ENCODE measurements around the gene FLNB. TPM values are rescaled to one million over a fixed set of nuclear protein-coding genes. Genes with fewer than 3 reads are reported as not detected.

Gene FLNB
- total and polyA plus RNA-seq, 2 experiments from 2014 or later: 60.6 to 186 TPM

DNA sequence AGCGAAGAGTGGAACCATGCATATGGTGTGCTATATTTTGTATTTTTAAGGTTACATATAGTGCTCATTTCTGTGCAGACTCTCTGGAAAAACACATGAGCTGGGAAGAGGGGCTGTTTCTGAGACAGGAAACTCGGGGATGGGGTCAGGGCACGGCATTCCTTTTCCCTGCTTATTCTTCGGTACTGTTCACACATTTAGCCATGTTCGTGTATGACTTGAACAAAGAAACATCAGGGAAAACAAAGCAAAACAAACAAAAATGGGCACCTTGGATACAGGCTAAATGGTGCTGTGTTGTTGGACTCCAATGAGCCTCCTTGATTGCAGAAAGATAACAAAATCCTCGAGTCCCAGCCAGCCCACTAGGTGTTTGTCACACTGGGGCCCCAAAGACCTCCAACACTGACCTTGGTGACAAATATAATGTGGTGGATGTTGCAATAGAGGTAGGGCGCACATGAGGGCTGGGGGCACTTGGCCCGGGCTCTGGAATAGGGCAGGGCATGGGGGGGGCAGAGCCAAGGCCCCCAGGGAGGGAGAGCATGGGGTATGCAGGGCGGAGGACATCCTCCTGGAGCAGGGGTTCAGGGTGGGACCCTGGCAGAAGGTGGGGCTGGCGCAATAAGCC is 183.3 kb downstream of the FLNB start:
- Histone ChIP-seq H2AFZ (no peak overlapping the region), H3K79me2 (ENCODE audit: insufficient read depth) (no peaks in the 10 kb centered on the region), H3K4me2 (ENCODE audit: unreplicated experiment) (no peak overlapping the region), H3K4me1 (ENCODE audit: insufficient read depth) (no peaks in the 10 kb centered on the region), H3K4me3 (no peak overlapping the region), H3K9me2 (ENCODE audit: insufficient read depth) (no peaks in the 10 kb centered on the region), H3K27me3 (replicated peaks; ENCODE audit: insufficient read depth) (no peaks in the 10 kb centered on the region), H3F3A (ENCODE audit: insufficient read depth) (no peaks in the 10 kb centered on the region), H3K27ac (no peak overlapping the region), H3K9me3 (ENCODE audit: low read depth) (no peaks in the 10 kb centered on the region), H3K36me3 (ENCODE audit: low read depth) (no peaks in the 10 kb centered on the region), H4K20me1 (ENCODE audit: insufficient read depth) (no peaks in the 10 kb centered on the region), H3K9ac (no peak overlapping the region)
- DNase-seq: no peak
- 67 to 71% methylated on average over 10 of the region's 10 CpGs for WGBS, 2 experiments (ENCODE audit: low coverage in 1 of 2, low lambda C conversion rate in 2 of 2, missing lambda C conversion rate in 2 of 2)
- TF ChIP-seq EZH2phosphoT487 (IDR thresholded peaks at IDR 0.05; ENCODE audit: insufficient read depth, low read depth) (no peak), EZH2 (IDR thresholded peaks at IDR 0.05; ENCODE audit: insufficient read depth, poor library complexity, severe bottlenecking) (no peak)
- in situ Hi-C loops (cut with MboI): no loop called here

DNA sequence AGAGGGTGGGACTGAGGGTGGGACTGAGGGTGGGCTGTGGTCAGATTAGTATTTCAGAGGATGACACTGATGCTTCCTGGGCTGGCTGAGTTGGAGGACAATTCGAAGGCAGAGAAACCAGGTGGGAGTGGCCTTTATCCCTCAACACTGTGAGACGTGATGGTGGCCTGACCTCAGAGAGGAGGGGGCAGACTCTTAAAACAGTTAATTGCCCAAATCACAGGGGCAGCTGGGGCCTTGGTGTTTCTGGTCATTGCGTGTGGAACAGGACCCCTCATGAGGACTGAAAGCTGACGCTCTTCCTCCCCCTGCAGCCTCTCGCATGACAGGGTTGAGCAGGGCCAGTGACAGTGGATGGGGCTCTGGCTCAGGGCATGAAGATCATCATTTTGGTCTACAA is 183.8 kb downstream of the FLNB start:
- Histone ChIP-seq H3K27ac (no peak overlapping the region), H3K27me3 (replicated peaks; ENCODE audit: insufficient read depth) (no peaks in the 10 kb centered on the region), H3K9me2 (ENCODE audit: insufficient read depth) (no peaks in the 10 kb centered on the region), H3F3A (ENCODE audit: insufficient read depth) (no peaks in the 10 kb centered on the region), H3K4me3 (no peak overlapping the region), H3K9me3 (ENCODE audit: low read depth) (no peaks in the 10 kb centered on the region), H3K4me2 (ENCODE audit: unreplicated experiment) (no peak overlapping the region), H3K79me2 (ENCODE audit: insufficient read depth) (no peaks in the 10 kb centered on the region), H3K9ac (no peak overlapping the region), H2AFZ (no peak overlapping the region), H4K20me1 (ENCODE audit: insufficient read depth) (no peaks in the 10 kb centered on the region), H3K36me3 (ENCODE audit: low read depth) (no peaks in the 10 kb centered on the region), H3K4me1 (ENCODE audit: insufficient read depth) (no peaks in the 10 kb centered on the region)
- 84 to 88% methylated on average over 5 of the region's 5 CpGs for WGBS, 2 experiments (ENCODE audit: low coverage in 1 of 2, low lambda C conversion rate in 2 of 2, missing lambda C conversion rate in 2 of 2)
- TF ChIP-seq EZH2 (IDR thresholded peaks at IDR 0.05; ENCODE audit: insufficient read depth, poor library complexity, severe bottlenecking): no peak
- no peak for TF ChIP-seq EZH2phosphoT487 (IDR thresholded peaks at IDR 0.05; ENCODE audit: insufficient read depth, low read depth)
- DNase-seq: no peak
- in situ Hi-C loops (cut with MboI): no loop called here

DNA sequence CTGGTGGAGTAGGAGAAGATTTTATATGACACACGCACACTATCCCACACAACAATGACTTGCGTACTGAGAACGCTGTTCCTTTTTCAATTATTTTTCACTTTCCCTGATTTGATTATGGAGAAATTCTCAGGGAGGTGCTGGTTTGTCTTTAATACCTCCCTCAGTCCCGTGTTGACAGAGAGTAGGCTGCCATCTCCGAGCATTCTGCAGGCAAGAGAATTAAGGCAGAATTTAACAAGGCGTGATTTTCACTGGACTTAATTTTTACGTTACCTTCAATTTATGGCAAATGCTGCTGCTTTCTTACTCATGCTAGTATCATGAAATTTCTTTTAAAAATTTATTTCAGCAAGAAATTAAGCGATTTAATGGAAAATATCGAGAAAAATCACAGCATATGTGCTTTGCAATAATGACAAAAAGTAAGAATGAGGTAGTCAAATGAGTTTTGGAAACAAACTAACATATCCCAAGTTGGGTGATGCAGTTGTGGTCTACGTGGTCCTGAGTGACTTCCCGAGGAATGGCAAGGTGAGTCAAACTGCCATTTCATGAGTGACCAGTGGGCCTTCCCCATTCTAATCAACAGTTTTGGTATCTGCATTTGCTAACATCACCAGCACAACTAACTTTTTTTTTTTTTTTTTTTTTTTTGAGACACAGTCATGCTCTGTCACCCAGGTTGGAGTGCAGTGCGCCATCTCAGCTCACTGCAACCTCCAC is 185.6 kb downstream of the FLNB start:
- in situ Hi-C loops (cut with MboI): no loop called here
- no peak overlapping the region for H3K27ac ChIP-seq
- no peak overlapping the region for H3K4me3 ChIP-seq
- no peak overlapping the region for H3K9ac ChIP-seq
- no peaks in the 10 kb centered on the region for H3K9me2 ChIP-seq (ENCODE audit: insufficient read depth)
- no peaks in the 10 kb centered on the region for H3F3A ChIP-seq (ENCODE audit: insufficient read depth)
- no peaks in the 10 kb centered on the region for H3K79me2 ChIP-seq (ENCODE audit: insufficient read depth)
- no peaks in the 10 kb centered on the region for H3K4me1 ChIP-seq (ENCODE audit: insufficient read depth)
- no peaks in the 10 kb centered on the region for H4K20me1 ChIP-seq (ENCODE audit: insufficient read depth)
- no peak overlapping the region for H2AFZ ChIP-seq
- no peaks in the 10 kb centered on the region for H3K27me3 ChIP-seq (replicated peaks; ENCODE audit: insufficient read depth)
- H3K36me3 ChIP-seq (ENCODE audit: low read depth): no peaks in the 10 kb centered on the region
- H3K9me3 ChIP-seq (ENCODE audit: low read depth): no peaks in the 10 kb centered on the region
- H3K4me2 ChIP-seq (ENCODE audit: unreplicated experiment): no peak overlapping the region
- no peak for DNase-seq
- 86 to 88% methylated on average over 12 of the region's 12 CpGs for WGBS, 2 experiments (ENCODE audit: low coverage in 1 of 2, low lambda C conversion rate in 2 of 2, missing lambda C conversion rate in 2 of 2)
- TF ChIP-seq EZH2phosphoT487 (IDR thresholded peaks at IDR 0.05; ENCODE audit: insufficient read depth, low read depth) (no peak), EZH2 (IDR thresholded peaks at IDR 0.05; ENCODE audit: insufficient read depth, poor library complexity, severe bottlenecking) (no peak)

DNA sequence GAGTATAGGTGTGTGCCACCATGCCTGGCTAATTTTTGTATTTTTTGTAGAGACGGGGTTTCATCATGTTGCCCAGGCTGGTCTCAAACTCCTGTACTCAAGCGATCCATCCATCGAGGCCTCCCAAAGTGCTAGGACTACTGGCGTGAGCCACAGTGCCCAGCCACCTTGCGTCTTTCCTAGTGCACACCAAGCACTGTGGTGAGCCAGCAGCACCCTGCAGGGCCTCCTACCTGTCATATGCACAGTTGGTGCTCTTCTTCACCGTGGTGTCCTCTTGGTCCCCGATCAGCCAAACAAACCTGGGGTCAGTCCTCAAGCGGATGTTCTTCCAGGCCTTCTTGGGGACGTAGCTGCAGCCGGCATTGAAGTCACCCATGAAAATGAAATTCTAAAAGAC is 189.4 kb downstream of the FLNB start:
- in situ Hi-C loops (cut with MboI): no loop called here
- no peak for TF ChIP-seq EZH2 (IDR thresholded peaks at IDR 0.05; ENCODE audit: insufficient read depth, poor library complexity, severe bottlenecking)
- no peak for TF ChIP-seq EZH2phosphoT487 (IDR thresholded peaks at IDR 0.05; ENCODE audit: insufficient read depth, low read depth)
- no peak overlapping the region for H3K4me3 ChIP-seq

More for the DNA sequence above, 189.4 kb downstream of the FLNB start:
- Histone ChIP-seq H3K9me3 (ENCODE audit: low read depth) (no peaks in the 10 kb centered on the region), H4K20me1 (ENCODE audit: insufficient read depth) (no peaks in the 10 kb centered on the region), H3K27me3 (replicated peaks; ENCODE audit: insufficient read depth) (0 out of 2 replicates have a peak, but pooled peaks cover 4% of the 10 kb centered on the region), H3K9me2 (ENCODE audit: insufficient read depth) (no peaks in the 10 kb centered on the region), H3K79me2 (ENCODE audit: insufficient read depth) (no peaks in the 10 kb centered on the region), H3K36me3 (ENCODE audit: low read depth) (no peaks in the 10 kb centered on the region), H3K9ac (no peak overlapping the region), H3K4me1 (ENCODE audit: insufficient read depth) (no peaks in the 10 kb centered on the region), H3K4me2 (ENCODE audit: unreplicated experiment) (no peak overlapping the region), H2AFZ (no peak overlapping the region), H3K27ac (no peak overlapping the region), H3F3A (ENCODE audit: insufficient read depth) (no peaks in the 10 kb centered on the region)
- 88 to 89% methylated on average over 10 of the region's 10 CpGs for WGBS, 2 experiments (ENCODE audit: low coverage in 1 of 2, low lambda C conversion rate in 2 of 2, missing lambda C conversion rate in 2 of 2)
- no peak for DNase-seq

All from GM23248 (cell line).